Retinal pigment epithelial cell (primary cell): Measurements from ENCODE around the gene CEP152.
A peak's percentile ranks its signal among the peaks of the same experiment; 100 is the strongest.

Experiments
- DNase-seq: peaks from one replicate; pipeline ENCODE4 v3.0.0-alpha.2; 2010; ENCODE audit warnings: low read depth
- H3K4me3 ChIP-seq: 2 replicates; pipeline ENCODE4 v1.5.1; 2011; ENCODE audit warnings: mild to moderate bottlenecking, low read length, control low read depth, moderate library complexity
- TF ChIP-seq, protein P1 (sequence below): conservative IDR thresholded peaks from 2 replicates; pipeline ENCODE4 v1.5.1; 2011; ENCODE audit warnings: low read depth, low read length, control low read depth, inconsistent platforms

Gene CEP152

DNA sequence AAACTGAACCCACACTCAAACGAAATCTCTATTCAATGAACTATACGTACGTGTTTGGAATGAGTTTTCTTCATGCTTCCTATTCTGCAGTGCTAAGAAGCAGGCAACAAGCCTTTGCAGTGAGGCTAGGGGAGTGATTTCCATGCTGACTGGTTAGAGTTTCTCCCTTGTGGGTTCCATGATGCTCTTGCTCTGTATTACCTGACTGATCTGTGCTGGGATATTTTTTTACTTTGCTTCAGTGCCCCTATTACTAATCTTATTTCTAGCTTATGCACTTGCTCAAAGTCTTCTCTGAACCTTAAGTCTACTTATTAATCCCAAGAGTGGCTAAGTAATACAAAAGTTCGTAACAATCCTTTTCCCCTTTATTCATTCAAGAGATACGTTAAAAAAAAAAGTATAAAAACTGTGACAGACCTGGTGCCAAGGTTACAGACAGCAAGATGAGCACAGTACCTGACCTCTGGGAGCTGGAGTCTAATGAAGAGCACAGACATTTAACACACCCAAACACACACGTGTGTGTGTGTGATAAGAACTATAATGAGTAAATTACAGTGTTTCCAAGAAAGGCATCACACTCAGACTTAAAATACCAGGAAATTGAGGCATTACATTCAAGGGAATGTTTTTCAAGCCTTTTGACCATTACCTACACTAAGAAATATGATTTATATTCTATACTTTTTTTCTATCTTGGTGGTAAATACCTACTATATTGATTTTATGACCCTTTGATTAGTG, 114.9 kb downstream of the CEP152 start:
- TF ChIP-seq, protein P1, sequence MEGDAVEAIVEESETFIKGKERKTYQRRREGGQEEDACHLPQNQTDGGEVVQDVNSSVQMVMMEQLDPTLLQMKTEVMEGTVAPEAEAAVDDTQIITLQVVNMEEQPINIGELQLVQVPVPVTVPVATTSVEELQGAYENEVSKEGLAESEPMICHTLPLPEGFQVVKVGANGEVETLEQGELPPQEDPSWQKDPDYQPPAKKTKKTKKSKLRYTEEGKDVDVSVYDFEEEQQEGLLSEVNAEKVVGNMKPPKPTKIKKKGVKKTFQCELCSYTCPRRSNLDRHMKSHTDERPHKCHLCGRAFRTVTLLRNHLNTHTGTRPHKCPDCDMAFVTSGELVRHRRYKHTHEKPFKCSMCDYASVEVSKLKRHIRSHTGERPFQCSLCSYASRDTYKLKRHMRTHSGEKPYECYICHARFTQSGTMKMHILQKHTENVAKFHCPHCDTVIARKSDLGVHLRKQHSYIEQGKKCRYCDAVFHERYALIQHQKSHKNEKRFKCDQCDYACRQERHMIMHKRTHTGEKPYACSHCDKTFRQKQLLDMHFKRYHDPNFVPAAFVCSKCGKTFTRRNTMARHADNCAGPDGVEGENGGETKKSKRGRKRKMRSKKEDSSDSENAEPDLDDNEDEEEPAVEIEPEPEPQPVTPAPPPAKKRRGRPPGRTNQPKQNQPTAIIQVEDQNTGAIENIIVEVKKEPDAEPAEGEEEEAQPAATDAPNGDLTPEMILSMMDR: no peak
- no peak overlapping the region for H3K4me3 ChIP-seq
- DNase-seq: no peak

DNA sequence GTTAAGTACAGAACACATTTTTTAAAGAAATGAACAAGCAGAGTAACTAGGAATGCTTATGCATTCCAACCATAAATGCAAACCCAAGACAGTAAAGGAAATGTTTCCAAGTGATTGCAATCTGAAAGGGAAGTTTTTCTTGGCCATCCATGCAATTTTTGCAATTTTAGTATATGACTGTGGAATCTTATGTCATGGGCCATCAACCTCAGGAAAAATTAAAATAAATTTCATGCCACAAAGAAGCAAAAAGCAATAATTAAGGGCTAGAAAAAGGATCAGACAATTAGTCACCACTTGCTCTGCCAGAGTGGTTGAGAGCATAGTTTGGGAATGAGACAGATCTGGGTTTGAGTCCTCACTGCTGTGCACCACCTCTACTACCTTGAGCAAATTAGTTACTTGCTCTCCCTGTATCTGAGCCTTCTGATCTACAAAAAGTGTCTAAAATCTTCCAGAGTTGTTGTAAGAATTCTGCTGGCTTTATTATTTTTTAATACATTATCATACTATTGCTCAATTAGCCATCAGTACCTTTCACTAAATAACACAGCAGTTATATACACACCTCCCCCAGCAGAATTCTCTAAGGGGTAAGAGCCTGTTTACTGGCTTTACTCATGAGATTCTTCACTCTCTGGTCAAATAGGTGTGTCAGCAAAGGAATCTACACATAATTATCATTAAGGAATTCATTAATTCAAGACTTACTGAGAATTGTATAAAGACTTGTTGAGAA, 115.6 kb downstream of the CEP152 start:
- DNase-seq: peak; percentile 78
- TF ChIP-seq, protein P1: no peak
- H3K4me3 ChIP-seq: no peak overlapping the region

DNA sequence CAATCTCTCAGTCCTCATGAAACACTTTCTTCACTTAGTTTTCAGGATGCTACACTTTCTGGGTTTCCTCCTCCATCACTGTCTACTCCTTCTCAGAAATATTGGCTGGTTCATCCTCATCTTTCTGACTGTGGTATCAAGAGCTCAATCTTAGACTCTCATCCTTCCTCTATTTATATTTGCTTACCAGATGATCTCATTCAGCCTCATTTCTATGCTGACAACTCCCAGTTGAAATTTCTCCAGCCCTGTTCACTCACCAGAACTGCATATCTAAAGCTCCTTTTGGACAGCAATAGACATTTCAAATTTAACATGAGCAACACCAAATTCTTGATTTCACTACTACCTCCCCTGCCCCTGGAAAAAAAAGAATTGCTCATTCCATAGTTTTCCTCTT, 117.4 kb downstream of the CEP152 start:
- DNase-seq: no peak
- TF ChIP-seq, protein P1: no peak
- H3K4me3 ChIP-seq: no peak overlapping the region

DNA sequence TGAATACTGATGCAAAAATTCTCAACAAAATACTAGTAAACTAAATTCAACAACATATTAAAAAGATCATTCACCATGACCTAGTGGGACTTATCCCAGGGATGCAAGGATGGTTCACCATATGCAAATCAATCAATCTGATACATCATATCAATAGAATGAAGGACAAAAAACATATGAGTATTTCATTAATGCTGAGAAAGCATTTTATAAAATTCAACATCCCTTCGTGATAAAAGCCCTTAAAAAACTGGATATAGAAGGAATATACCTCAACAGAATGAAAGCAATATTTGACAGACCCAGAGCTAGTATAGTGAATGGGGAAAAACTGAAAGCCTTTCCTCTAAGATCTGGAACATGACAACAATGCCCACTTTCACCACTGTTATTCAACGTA, 122.4 kb downstream of the CEP152 start:
- H3K4me3 ChIP-seq: no peak overlapping the region
- TF ChIP-seq, protein P1: no peak
- no peak for DNase-seq
